Measurements from ENCODE around the gene TTLL6.

Gene TTLL6

DNA sequence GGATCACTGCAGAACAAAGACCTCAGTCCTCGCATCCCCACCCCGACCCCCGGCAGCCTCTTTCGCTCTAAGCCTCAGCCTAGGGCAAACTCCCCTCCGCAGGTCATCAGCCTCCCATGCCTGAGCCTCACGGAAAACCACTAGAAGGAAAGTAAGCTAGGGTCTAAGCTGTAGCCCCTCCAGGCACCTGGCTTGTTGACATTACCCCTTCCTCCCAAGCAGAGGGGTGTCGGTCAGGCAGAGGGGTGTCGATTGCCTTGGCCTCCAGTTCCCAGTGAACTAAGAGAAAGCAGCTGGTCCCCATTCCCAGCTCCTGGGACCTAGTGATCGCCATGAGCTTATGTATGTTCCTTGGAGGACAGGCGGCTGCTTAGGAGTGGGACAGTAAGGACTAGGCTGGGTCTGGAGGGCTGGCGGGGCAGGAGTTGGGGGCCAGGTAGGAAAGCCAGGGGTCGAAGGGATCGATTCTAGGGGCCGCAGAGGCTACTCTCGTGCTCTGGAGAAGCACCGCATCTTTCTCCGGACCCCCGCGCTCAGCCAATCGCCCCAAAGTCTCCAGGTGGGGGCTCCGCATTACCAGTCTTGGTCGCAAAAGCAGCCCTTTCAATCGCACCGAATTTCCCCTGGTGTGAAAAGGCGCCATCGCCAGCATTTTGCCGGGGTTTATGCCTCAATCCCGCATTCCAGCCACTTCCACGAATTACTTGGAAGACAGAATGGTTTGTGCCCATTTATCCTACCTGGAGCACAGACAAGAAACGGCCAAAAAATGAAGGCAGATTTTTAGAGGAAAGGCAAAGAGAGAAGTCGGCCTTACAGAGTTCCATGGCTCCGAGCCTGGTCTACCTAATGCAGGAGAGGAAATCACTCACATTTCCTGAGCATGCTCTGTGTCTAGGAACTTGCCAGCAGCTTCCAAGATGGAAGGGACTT is 67.1 kb downstream of the TTLL6 start:
- TF ChIP-seq CTCF (IDR thresholded peaks at IDR 0.05; ENCODE audit: control insufficient read depth, insufficient read depth, low read depth, low read length, missing control alignments): no peak
- no peak for DNase-seq (ENCODE audit: low read depth)
- no peak overlapping the region for H3K4me3 ChIP-seq (ENCODE audit: control insufficient read depth, low read depth, low read length)

- no peak overlapping the region for H3K4me3 ChIP-seq (ENCODE audit: control insufficient read depth, low read depth, low read length)
- TF ChIP-seq CTCF (IDR thresholded peaks at IDR 0.05; ENCODE audit: control insufficient read depth, insufficient read depth, low read depth, low read length, missing control alignments): no peak
- DNase-seq (ENCODE audit: low read depth): no peak
These were observed 68.1 kb downstream of the TTLL6 start for GRCh38 chr17:48748718-48749566.

GRCh38 chr17:48747445-48748363 is 69.3 kb downstream of the TTLL6 start:
- no peak for DNase-seq (ENCODE audit: low read depth)
- H3K4me3 ChIP-seq (ENCODE audit: control insufficient read depth, low read depth, low read length): no peak overlapping the region
- no peak for TF ChIP-seq CTCF (IDR thresholded peaks at IDR 0.05; ENCODE audit: control insufficient read depth, insufficient read depth, low read depth, low read length, missing control alignments)

DNA sequence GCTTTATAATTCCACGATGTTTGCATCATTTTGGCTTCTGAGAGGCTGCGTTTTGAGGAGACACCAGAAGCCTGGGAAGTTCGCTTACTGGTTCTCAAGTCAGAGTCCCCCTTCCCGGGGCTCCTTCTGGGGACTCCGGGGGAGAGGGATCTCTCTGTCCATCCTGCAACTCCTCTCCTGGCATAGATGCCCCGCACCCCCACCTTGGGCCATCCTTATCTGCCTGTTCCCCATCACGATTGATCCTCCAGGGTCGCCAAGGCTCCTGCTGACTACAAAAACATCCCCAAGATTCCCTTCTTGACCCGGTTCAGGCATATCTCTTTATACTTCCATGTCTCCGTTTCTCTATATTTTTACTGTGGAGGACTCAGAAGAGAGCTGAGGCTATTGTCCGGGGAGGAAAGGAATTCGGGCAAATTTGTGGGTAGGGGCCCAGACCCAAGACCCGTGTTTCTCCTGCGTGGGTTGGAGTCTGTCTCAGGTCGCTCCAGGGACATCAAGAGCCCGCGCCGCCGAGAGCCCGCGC is 70.0 kb downstream of the TTLL6 start:
- H3K4me3 ChIP-seq (ENCODE audit: control insufficient read depth, low read depth, low read length): no peak overlapping the region
- no peak for TF ChIP-seq CTCF (IDR thresholded peaks at IDR 0.05; ENCODE audit: control insufficient read depth, insufficient read depth, low read depth, low read length, missing control alignments)
- DNase-seq (ENCODE audit: low read depth): no peak

DNA sequence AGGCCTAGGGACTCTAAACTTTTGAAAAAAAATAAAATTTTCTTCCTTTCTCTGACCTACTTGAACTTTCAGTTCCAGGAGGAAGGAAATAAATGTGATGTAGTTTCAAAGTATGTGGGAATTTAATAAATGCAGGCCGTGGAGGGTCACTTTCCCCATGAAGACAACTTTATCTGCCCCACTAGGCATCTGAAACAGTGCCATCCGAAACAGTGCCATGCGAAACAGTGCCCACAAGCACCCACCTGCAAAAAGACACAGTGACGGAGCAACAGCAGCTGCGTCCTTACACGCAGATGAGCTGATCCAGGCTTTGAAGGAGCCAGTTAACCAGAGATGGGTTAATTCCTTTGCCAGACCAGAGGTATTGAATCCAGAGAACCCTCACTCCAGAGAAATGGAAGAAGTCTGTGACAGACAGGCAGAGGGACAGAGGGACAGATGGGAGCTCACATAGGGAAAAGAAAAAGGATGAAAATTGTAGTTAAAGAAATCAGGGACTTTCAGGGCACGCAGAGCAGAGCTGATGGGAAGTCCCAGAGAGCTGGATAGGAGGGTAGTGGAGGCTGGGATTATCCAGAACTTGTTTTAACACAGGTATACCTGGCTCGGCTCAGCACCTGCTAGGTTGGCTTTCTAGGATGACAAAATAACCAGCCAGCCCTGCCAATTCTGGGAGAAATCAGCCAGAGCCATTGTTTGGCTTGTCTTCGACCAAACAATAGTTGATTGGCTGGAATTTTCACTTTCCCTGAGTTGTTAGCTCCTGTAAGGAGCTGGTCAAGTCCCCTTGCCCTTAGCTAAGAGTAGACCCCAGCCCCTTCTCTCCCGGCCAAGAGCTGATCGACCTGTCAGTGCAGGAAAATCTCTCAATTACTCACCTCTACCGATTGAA is 71.4 kb downstream of the TTLL6 start:
- no peak for TF ChIP-seq CTCF (IDR thresholded peaks at IDR 0.05; ENCODE audit: control insufficient read depth, insufficient read depth, low read depth, low read length, missing control alignments)
- DNase-seq (ENCODE audit: low read depth): no peak
- no peak overlapping the region for H3K4me3 ChIP-seq (ENCODE audit: control insufficient read depth, low read depth, low read length)
